T-helper 1 cell (primary cell): ENCODE data around the gene OR2C1.

ENCODE experiments used
- DNase-seq, 5 donors: peaks; one replicate each; pipeline ENCODE4 v3.0.0-alpha.2; 2012 to 2020

OR2C1 gene

GRCh38 chr16:3400779-3401688 is 45.3 kb downstream of the OR2C1 start, which contains the start of the genes ZNF174 and ZSCAN32:
Gene ZNF174, plus strand, starts transcription at chr16:3401215. Its CDS starts 790 bp downstream, at chr16:3402005.
Gene ZSCAN32, minus strand, starts transcription at chr16:3401004. Its CDS starts 3,447 bp downstream, at chr16:3397557.
- peak; percentile 95 to 100 (median 97) for DNase-seq

GRCh38 chr16:3401719-3402397 is 46.2 kb downstream of the OR2C1 start:
- DNase-seq, result no peak
